H9 (cell line): ENCODE measurements around the gene KLK13. TPM values are rescaled to one million over a fixed set of nuclear protein-coding genes. Genes with fewer than 3 reads are reported as not detected.

Experiments
- DNase-seq: peaks from one replicate; pipeline ENCODE4 v3.0.0-alpha.2; 2017
- H2AFZ ChIP-seq: one replicate; pipeline ENCODE4 v1.6.1; 2013; ENCODE audit warnings: mild to moderate bottlenecking, low read length, control low read depth, moderate library complexity
- H2AK5ac ChIP-seq: 2 replicates; pipeline ENCODE4 v1.6.1; 2013; ENCODE audit warnings: low read length, control low read depth, mixed read lengths; ENCODE audit not compliant: insufficient read length
- H2BK120ac ChIP-seq: one replicate; pipeline ENCODE4 v1.6.1; 2013; ENCODE audit warnings: low read depth, mild to moderate bottlenecking, low read length, control low read depth, inconsistent platforms; ENCODE audit not compliant: poor library complexity, severe bottlenecking
- H2BK12ac ChIP-seq: 2 replicates; pipeline ENCODE4 v1.6.1; 2013; ENCODE audit warnings: low read length, control low read depth, mixed read lengths, low read depth; ENCODE audit not compliant: insufficient read length
- H2BK15ac ChIP-seq: 2 replicates; pipeline ENCODE4 v1.6.1; 2013; ENCODE audit warnings: low read depth, low read length, control low read depth
- H2BK20ac ChIP-seq: one replicate; pipeline ENCODE4 v1.6.1; 2013; ENCODE audit warnings: low read depth, mild to moderate bottlenecking, low read length, control low read depth, inconsistent platforms; ENCODE audit not compliant: poor library complexity, severe bottlenecking
- H2BK5ac ChIP-seq: 2 replicates; pipeline ENCODE4 v1.6.1; 2013; ENCODE audit warnings: low read length, control low read depth, mixed read lengths; ENCODE audit not compliant: insufficient read length
- H3K14ac ChIP-seq: 2 replicates; pipeline ENCODE4 v1.6.1; 2013; ENCODE audit warnings: low read length, control low read depth; ENCODE audit not compliant: insufficient read depth
- H3K18ac ChIP-seq: 2 replicates; pipeline ENCODE4 v1.6.1; 2013; ENCODE audit warnings: low read depth, mild to moderate bottlenecking, mixed read lengths, low read length, control low read depth; ENCODE audit not compliant: insufficient read length
- H3K23ac ChIP-seq: 2 replicates; pipeline ENCODE4 v1.6.1; 2013; ENCODE audit warnings: low read length, control low read depth, mixed read lengths, low read depth; ENCODE audit not compliant: insufficient read length
- H3K23me2 ChIP-seq: 2 replicates; pipeline ENCODE4 v1.6.1; 2013; ENCODE audit warnings: low read depth, mild to moderate bottlenecking, mixed read lengths, low read length, control low read depth; ENCODE audit not compliant: insufficient read length, poor library complexity, severe bottlenecking
- H3K27ac ChIP-seq: 2 replicates; pipeline ENCODE4 v1.5.1; 2013; ENCODE audit warnings: low read length, control low read depth, mixed read lengths, low read depth; ENCODE audit not compliant: insufficient read length
- H3K27me3 ChIP-seq: 2 replicates; pipeline ENCODE4 v1.6.1; 2013; ENCODE audit warnings: low read length, control low read depth, inconsistent platforms; ENCODE audit not compliant: insufficient read depth
- H3K4ac ChIP-seq: 2 replicates; pipeline ENCODE4 v1.6.1; 2013; ENCODE audit warnings: low read depth, mild to moderate bottlenecking, control low read depth, inconsistent platforms, low read length, moderate library complexity
- H3K4me1 ChIP-seq: 2 replicates; pipeline ENCODE4 v1.6.1; 2013; ENCODE audit warnings: low read length, control low read depth, inconsistent platforms; ENCODE audit not compliant: insufficient read depth
- H3K4me2 ChIP-seq: 2 replicates; pipeline ENCODE4 v1.6.1; 2013; ENCODE audit warnings: low read length, control low read depth, mixed read lengths; ENCODE audit not compliant: insufficient read length, insufficient read depth
- H3K56ac ChIP-seq: 2 replicates; pipeline ENCODE4 v1.6.1; 2013; ENCODE audit warnings: low read depth, mild to moderate bottlenecking, mixed read lengths, low read length, control low read depth; ENCODE audit not compliant: insufficient read length
- H3K79me1 ChIP-seq: 2 replicates; pipeline ENCODE4 v1.6.1; 2013; ENCODE audit warnings: low read depth, mild to moderate bottlenecking, moderate library complexity, low read length, control low read depth, inconsistent platforms; ENCODE audit not compliant: insufficient read depth, poor library complexity, severe bottlenecking
- H3K79me2 ChIP-seq: 2 replicates; pipeline ENCODE4 v1.6.1; 2013; ENCODE audit warnings: low read length, control low read depth, inconsistent platforms; ENCODE audit not compliant: insufficient read depth
- H3K9ac ChIP-seq: 2 replicates; pipeline ENCODE4 v1.6.1; 2013; ENCODE audit warnings: low read length, control low read depth, mixed read lengths; ENCODE audit not compliant: insufficient read length; ENCODE audit errors: extremely low read depth
- H3K9me3 ChIP-seq: one replicate; pipeline ENCODE4 v1.6.1; 2013; ENCODE audit warnings: low read depth, low read length, inconsistent platforms; ENCODE audit not compliant: control insufficient read depth
- H3T11ph ChIP-seq: one replicate; pipeline ENCODE4 v1.6.1; 2013; ENCODE audit warnings: mild to moderate bottlenecking, low read length, control low read depth, inconsistent platforms
- H4K20me1 ChIP-seq: one replicate; pipeline ENCODE4 v1.6.1; 2013; ENCODE audit not compliant: control insufficient read depth, insufficient read length, insufficient read depth
- H4K5ac ChIP-seq: 2 replicates; pipeline ENCODE4 v1.6.1; 2013; ENCODE audit warnings: low read depth, mild to moderate bottlenecking, mixed read lengths, low read length, control low read depth; ENCODE audit not compliant: insufficient read length
- H4K8ac ChIP-seq: replicated peaks from 2 replicates; pipeline ENCODE4 v1.6.1; 2013; ENCODE audit warnings: low read length, control low read depth, mixed read lengths, low read depth; ENCODE audit not compliant: insufficient read length
- H4K91ac ChIP-seq: 2 replicates; pipeline ENCODE4 v1.6.1; 2013; ENCODE audit warnings: low read depth, mild to moderate bottlenecking, moderate library complexity, mixed read lengths, low read length, control low read depth; ENCODE audit not compliant: insufficient read length
- H3K27ac Mint-ChIP-seq, 3 experiments: 2 replicates in 2 of 3; 3 replicates in 1 of 3; pipeline ENCODE4 v1.8.0; 2020 to 2021; ENCODE audit warnings: mixed read lengths in 3 of 3, mild to moderate bottlenecking in 1 of 3, moderate library complexity in 1 of 3
- H3K27me3 Mint-ChIP-seq: 2 replicates; pipeline ENCODE4 v1.8.0; 2021; ENCODE audit warnings: low read depth, mild to moderate bottlenecking, moderate library complexity, mixed read lengths
- H3K36me3 Mint-ChIP-seq, 3 experiments: 2 replicates in 2 of 3; 3 replicates in 1 of 3; pipeline ENCODE4 v1.8.0; 2020 to 2021; ENCODE audit warnings: low read depth in 3 of 3, mixed read lengths in 3 of 3; ENCODE audit not compliant: insufficient read depth in 1 of 3
- H3K4me1 Mint-ChIP-seq, 2 experiments: 2 replicates each; pipeline ENCODE4 v1.8.0; 2020; ENCODE audit warnings: mixed read lengths in 2 of 2
- H3K4me3 Mint-ChIP-seq, 2 experiments: 2 replicates in 1 of 2; 3 replicates in 1 of 2; pipeline ENCODE4 v1.8.0; 2020 to 2021; ENCODE audit warnings: mild to moderate bottlenecking in 2 of 2, mixed read lengths in 2 of 2, moderate library complexity in 1 of 2
- H3K9me3 Mint-ChIP-seq, 2 experiments: 2 replicates in 1 of 2; 3 replicates in 1 of 2; pipeline ENCODE4 v1.8.0; 2020; ENCODE audit warnings: mild to moderate bottlenecking in 2 of 2, mixed read lengths in 2 of 2, moderate library complexity in 1 of 2
- WGBS: extraction: QIAGEN DNeasy Blood & Tissue Kit; methylation state at CpG from one replicate; pipeline ENCODE4 v1.1.7; 2013; ENCODE audit warnings: missing lambda C conversion rate, low lambda C conversion rate, mixed read lengths; ENCODE audit not compliant: insufficient read length; ENCODE audit errors: extremely low coverage; 5-methylcytosine and 5-hydroxymethylcytosine counted together
- total RNA-seq: library from RNA; stranded (reverse); gene quantifications from 2 replicates; pipeline ENCODE4 v1.2.1, GENCODE V29; 2021
- TF ChIP-seq, protein P1 (sequence below): fragments of 200-600 bp; sonication (generic); conservative IDR thresholded peaks from 3 replicates; pipeline ENCODE4 v1.8.0; 2021; ENCODE audit warnings: antibody characterized with exemption, mild to moderate bottlenecking

The KLK13 gene
- total RNA-seq, 1 experiment from 2014 or later = 4.2 TPM

DNA sequence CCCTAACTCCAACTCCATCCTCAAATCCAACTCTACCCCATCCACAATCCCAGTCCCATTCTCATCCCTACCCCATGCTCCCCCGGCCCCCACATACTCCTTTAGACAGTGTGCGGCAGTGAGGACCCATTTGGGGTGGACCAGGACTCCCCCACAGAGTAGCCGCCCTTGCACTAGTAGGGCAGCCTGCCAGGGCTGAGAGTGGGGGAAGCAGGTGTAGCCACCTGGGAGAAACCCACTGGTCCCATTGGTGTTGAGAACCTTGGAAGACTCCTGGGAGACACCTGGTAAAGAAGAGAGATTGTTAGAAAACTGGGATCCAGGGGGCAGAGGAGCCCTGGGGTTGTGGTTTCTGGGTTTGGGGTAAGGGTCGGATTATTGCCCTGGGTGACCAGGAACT is 4.6 kb downstream of the KLK13 start:
- Histone ChIP-seq H3K79me1 (no peaks in the 10 kb centered on the region), H3K14ac (no peak overlapping the region), H2AK5ac (no peak overlapping the region), H4K5ac (no peak overlapping the region), H3K56ac (no peak overlapping the region), H2AFZ (no peak overlapping the region), H2BK12ac (no peak overlapping the region), H3K27me3 (no peaks in the 10 kb centered on the region), H3K4ac (no peak overlapping the region), H3K4me2 (no peak overlapping the region), H2BK20ac (no peak overlapping the region), H3K23me2 (peaks cover 4% of the 10 kb centered on the region), H3K9ac (no peak overlapping the region), H2BK120ac (no peak overlapping the region), H2BK5ac (no peak overlapping the region), H3K27ac (no peak overlapping the region), H3K79me2 (no peaks in the 10 kb centered on the region), H3T11ph (no peak overlapping the region), H4K20me1 (no peaks in the 10 kb centered on the region), H4K91ac (no peak overlapping the region), H2BK15ac (no peak overlapping the region), H3K4me1 (no peaks in the 10 kb centered on the region), H3K23ac (no peak overlapping the region), H3K18ac (no peak overlapping the region), H3K9me3 (no peaks in the 10 kb centered on the region), H4K8ac (no peak overlapping the region)
- no peaks in the 10 kb centered on the region; a peak in 2 of 5 replicates for H3K9me3 Mint-ChIP-seq
- TF ChIP-seq, protein P1, sequence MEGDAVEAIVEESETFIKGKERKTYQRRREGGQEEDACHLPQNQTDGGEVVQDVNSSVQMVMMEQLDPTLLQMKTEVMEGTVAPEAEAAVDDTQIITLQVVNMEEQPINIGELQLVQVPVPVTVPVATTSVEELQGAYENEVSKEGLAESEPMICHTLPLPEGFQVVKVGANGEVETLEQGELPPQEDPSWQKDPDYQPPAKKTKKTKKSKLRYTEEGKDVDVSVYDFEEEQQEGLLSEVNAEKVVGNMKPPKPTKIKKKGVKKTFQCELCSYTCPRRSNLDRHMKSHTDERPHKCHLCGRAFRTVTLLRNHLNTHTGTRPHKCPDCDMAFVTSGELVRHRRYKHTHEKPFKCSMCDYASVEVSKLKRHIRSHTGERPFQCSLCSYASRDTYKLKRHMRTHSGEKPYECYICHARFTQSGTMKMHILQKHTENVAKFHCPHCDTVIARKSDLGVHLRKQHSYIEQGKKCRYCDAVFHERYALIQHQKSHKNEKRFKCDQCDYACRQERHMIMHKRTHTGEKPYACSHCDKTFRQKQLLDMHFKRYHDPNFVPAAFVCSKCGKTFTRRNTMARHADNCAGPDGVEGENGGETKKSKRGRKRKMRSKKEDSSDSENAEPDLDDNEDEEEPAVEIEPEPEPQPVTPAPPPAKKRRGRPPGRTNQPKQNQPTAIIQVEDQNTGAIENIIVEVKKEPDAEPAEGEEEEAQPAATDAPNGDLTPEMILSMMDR = no peak
- no peaks in the 10 kb centered on the region for H3K36me3 Mint-ChIP-seq
- WGBS = 100% methylated on average over 1 of the region's 4 CpGs
- no peak overlapping the region for H3K27ac Mint-ChIP-seq
- H3K4me1 Mint-ChIP-seq = peaks cover 3 to 4% of the 10 kb centered on the region in 2 experiments; a peak in 2 of 4 replicates
- DNase-seq = peak; percentile 9
- peaks cover 1% of the 10 kb centered on the region for H3K27me3 Mint-ChIP-seq
- no peak overlapping the region for H3K4me3 Mint-ChIP-seq
